HFF-Myc (cell line): ENCODE data around the gene CCND3.
"Not testable (repeated sequence)": the region's sequence is repeated elsewhere in the genome, so short reads cannot be mapped to it uniquely, and the experiment has no call there.

ENCODE experiments used
- DNase-seq: peaks from one replicate; pipeline ENCODE4 v3.0.0-alpha.2; 2011; ENCODE audit warnings: low read depth; ENCODE audit errors: extremely low read depth
- H3K4me3 ChIP-seq: replicated peaks from 2 replicates; pipeline ENCODE4 v1.5.1; 2011; ENCODE audit warnings: low read depth, mild to moderate bottlenecking, control low read depth, low read length
- CTCF ChIP-seq: IDR thresholded peaks from 2 replicates; pipeline ENCODE4 v1.5.1; 2012; ENCODE audit warnings: mild to moderate bottlenecking, low read depth, low read length, control low read depth; ENCODE audit errors: missing control alignments

CCND3 gene

GRCh38 chr6:41954668-41955067 is 13.1 kb upstream of the CCND3 start:
- DNase-seq = no peak
- no peak overlapping the region for H3K4me3 ChIP-seq
- TF ChIP-seq CTCF = no peak

GRCh38 chr6:41947581-41948220 is 6.1 kb upstream of the CCND3 start:
- no peak for TF ChIP-seq CTCF
- H3K4me3 ChIP-seq = no peak overlapping the region
- no peak for DNase-seq

- no peak for TF ChIP-seq CTCF
- DNase-seq = no peak
- no peak overlapping the region for H3K4me3 ChIP-seq
These were observed 1.8 kb upstream of the CCND3 start for GRCh38 chr6:41943456-41943855.

GRCh38 chr6:41942882-41943281 is 1.3 kb upstream of the CCND3 start:
- not testable (repeated sequence) for H3K4me3 ChIP-seq, DNase-seq

GRCh38 chr6:41942067-41942851 is 651 bp upstream of the CCND3 start:
- no peak for TF ChIP-seq CTCF
- DNase-seq = no peak
- peak overlapping the region; percentile 91 for H3K4me3 ChIP-seq

GRCh38 chr6:41940759-41941279 is 789 bp downstream of the CCND3 start:
- no peak for DNase-seq
- H3K4me3 ChIP-seq = peak overlapping the region; percentile 91

More at GRCh38 chr6:41940759-41941279, 789 bp downstream of the CCND3 start:
- no peak for TF ChIP-seq CTCF
